DOHH2 (cell line): Measurements from ENCODE around the gene TBC1D22A.

Source experiments
- H3F3A ChIP-seq: fragments of 200-600 bp; sonication (generic), shearing (Covaris generic); 2 replicates; pipeline ENCODE4 v1.6.0; 2016; ENCODE audit warnings: antibody characterized with exemption, mild to moderate bottlenecking; ENCODE audit not compliant: control insufficient read depth, insufficient read depth
- H3K27ac ChIP-seq: fragments of 200-600 bp; sonication (generic); 2 replicates; pipeline ENCODE4 v1.5.1; 2014; ENCODE audit warnings: low read depth, mild to moderate bottlenecking, low read length, moderate library complexity
- H3K27me3 ChIP-seq: fragments of 200-600 bp; sonication (generic); 2 replicates; pipeline ENCODE4 v1.6.1; 2014; ENCODE audit warnings: mild to moderate bottlenecking, low read length, mixed read lengths; ENCODE audit not compliant: control insufficient read depth
- H3K36me3 ChIP-seq: fragments of 200-600 bp; sonication (generic); 2 replicates; pipeline ENCODE4 v1.6.1; 2014; ENCODE audit warnings: mild to moderate bottlenecking, low read length, moderate library complexity, mixed read lengths; ENCODE audit not compliant: control insufficient read depth
- H3K4me1 ChIP-seq: fragments of 200-600 bp; sonication (generic); 2 replicates; pipeline ENCODE4 v1.6.1; 2014; ENCODE audit warnings: mild to moderate bottlenecking, low read length, mixed read lengths; ENCODE audit not compliant: control insufficient read depth
- H3K4me2 ChIP-seq: fragments of 200-600 bp; sonication (generic); 2 replicates; pipeline ENCODE4 v1.6.0; 2014; ENCODE audit warnings: mild to moderate bottlenecking, low read length, moderate library complexity
- H3K4me3 ChIP-seq: fragments of 200-600 bp; sonication (generic); 2 replicates; pipeline ENCODE4 v1.5.1; 2014; ENCODE audit warnings: mild to moderate bottlenecking, low read length, mixed read lengths
- H3K79me2 ChIP-seq: fragments of 200-600 bp; sonication (generic); 2 replicates; pipeline ENCODE4 v1.6.1; 2014; ENCODE audit warnings: mild to moderate bottlenecking, low read length, mixed read lengths; ENCODE audit not compliant: control insufficient read depth
- H3K9me2 ChIP-seq: fragments of 200-600 bp; sonication (generic); replicated peaks from 2 replicates; pipeline ENCODE4 v1.6.1; 2014; ENCODE audit warnings: mild to moderate bottlenecking, low read length, mixed read lengths; ENCODE audit not compliant: control insufficient read depth
- H3K9me3 ChIP-seq: fragments of 200-600 bp; sonication (generic); 2 replicates; pipeline ENCODE4 v1.6.1; 2014; ENCODE audit warnings: antibody characterized with exemption, low read length, mixed read lengths; ENCODE audit not compliant: control insufficient read depth, insufficient read depth
- H4K20me1 ChIP-seq: fragments of 200-600 bp; sonication (generic); 2 replicates; pipeline ENCODE4 v1.6.0; 2014; ENCODE audit warnings: low read depth, mild to moderate bottlenecking, antibody characterized with exemption, low read length, moderate library complexity; ENCODE audit not compliant: control insufficient read depth, insufficient read depth
- EZH2phosphoT487 ChIP-seq: fragments of 200-600 bp; sonication (generic); IDR thresholded peaks from 2 replicates; pipeline ENCODE4 v1.6.1; 2017; ENCODE audit warnings: borderline replicate concordance, mild to moderate bottlenecking, antibody characterized with exemption, low read length, moderate library complexity, mixed read lengths
- TF ChIP-seq, protein P1 (sequence below): fragments of 200-600 bp; sonication (generic); IDR thresholded peaks from one replicate; pipeline ENCODE4 v1.5.1; 2014; ENCODE audit warnings: antibody characterized with exemption, mild to moderate bottlenecking, low read depth, low read length; ENCODE audit not compliant: poor library complexity, severe bottlenecking

The TBC1D22A gene

DNA sequence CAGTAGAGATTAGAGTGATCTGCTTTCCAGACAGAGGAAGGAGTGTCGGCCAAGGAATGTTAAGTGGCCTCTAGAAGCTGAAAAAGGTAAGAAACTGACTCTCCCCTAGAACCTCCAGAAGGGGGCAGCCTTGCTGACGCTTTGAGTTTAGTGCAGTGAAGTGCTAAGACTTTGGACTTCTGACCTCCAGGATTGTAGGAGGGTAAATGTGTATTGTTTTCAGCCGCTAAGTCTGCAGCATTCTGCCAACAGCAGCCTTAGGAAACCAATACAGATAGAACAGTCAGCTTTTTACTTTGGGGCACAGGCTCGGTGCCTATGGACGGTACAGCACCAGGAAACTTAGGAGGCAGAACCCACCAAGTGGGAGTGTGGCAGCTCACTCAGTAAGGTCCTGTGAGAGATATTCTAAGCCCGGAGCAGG lies 3.6 kb upstream of the TBC1D22A start:
- Histone ChIP-seq H3K9me3 (peaks cover 13% of the 10 kb centered on the region), H3K4me2 (peak overlapping the region; percentile 55), H3K27ac (no peak overlapping the region), H3K27me3 (no peaks in the 10 kb centered on the region), H3F3A (peaks cover 33% of the 10 kb centered on the region), H4K20me1 (peaks cover 4% of the 10 kb centered on the region; the same call in 1 of the 2 replicates), H3K36me3 (peaks cover 33% of the 10 kb centered on the region), H3K4me3 (no peak overlapping the region; the same call in 1 of the 2 replicates), H3K4me1 (peaks cover 40% of the 10 kb centered on the region), H3K79me2 (peaks cover 29% of the 10 kb centered on the region), H3K9me2 (no peaks in the 10 kb centered on the region)
- TF ChIP-seq, protein P1, sequence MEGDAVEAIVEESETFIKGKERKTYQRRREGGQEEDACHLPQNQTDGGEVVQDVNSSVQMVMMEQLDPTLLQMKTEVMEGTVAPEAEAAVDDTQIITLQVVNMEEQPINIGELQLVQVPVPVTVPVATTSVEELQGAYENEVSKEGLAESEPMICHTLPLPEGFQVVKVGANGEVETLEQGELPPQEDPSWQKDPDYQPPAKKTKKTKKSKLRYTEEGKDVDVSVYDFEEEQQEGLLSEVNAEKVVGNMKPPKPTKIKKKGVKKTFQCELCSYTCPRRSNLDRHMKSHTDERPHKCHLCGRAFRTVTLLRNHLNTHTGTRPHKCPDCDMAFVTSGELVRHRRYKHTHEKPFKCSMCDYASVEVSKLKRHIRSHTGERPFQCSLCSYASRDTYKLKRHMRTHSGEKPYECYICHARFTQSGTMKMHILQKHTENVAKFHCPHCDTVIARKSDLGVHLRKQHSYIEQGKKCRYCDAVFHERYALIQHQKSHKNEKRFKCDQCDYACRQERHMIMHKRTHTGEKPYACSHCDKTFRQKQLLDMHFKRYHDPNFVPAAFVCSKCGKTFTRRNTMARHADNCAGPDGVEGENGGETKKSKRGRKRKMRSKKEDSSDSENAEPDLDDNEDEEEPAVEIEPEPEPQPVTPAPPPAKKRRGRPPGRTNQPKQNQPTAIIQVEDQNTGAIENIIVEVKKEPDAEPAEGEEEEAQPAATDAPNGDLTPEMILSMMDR, result peak; percentile 86
- TF ChIP-seq EZH2phosphoT487, result no peak

- Histone ChIP-seq H3K27me3 (no peaks in the 10 kb centered on the region), H3K79me2 (peaks cover 51% of the 10 kb centered on the region), H3K9me3 (peaks cover 7% of the 10 kb centered on the region), H3K4me2 (peak overlapping the region; percentile 83), H3K27ac (0 out of 2 replicates have a peak overlapping the region, but pooled peaks have one; percentile 12), H3K9me2 (no peaks in the 10 kb centered on the region), H3K4me1 (peaks cover 52% of the 10 kb centered on the region), H3K4me3 (peak overlapping the region; percentile 91), H3K36me3 (peaks cover 47% of the 10 kb centered on the region), H3F3A (peaks cover 36% of the 10 kb centered on the region), H4K20me1 (peaks cover 4% of the 10 kb centered on the region; the same call in 1 of the 2 replicates)
- TF ChIP-seq EZH2phosphoT487, result no peak
Observed at GRCh38 chr22:46761017-46761416, 1.4 kb upstream of the TBC1D22A start.

DNA sequence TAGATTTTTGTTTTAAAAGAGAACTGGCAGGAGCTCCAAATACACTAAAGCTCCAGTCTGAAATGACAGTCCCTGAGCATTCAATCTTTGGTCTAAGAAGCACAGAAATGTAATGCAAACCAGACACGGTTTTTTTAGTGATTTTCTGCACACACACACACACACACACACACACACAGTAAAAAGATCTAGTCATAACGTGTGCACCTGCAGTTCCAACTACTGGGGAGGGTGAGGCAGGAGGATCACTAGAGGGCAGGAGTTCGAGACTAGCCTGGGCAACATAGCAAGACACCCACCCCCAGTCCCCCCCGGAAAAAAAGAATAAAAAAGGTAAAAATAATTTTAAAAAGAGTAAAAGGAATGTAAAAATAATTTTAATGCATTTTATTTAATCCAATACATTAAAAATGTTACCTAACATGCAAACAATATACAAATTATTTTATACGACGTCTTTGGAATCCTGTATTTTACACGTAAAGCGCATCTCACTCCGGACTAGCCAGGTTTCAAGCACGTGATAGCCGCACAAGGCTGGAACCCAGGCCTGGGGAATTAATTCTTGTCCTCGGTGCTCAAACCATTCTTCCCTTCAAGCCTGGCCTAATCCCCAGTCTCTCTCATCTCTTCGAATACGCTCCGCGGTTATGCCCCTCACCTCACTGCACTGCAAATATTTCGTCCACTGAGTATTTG lies 762 bp upstream of the TBC1D22A start:
- peak overlapping the region; percentile 94 for H3K27ac ChIP-seq
- no peaks in the 10 kb centered on the region for H3K9me2 ChIP-seq
- TF ChIP-seq, protein P1, result no peak
- no peak for TF ChIP-seq EZH2phosphoT487
- H3F3A ChIP-seq, result peaks cover 36% of the 10 kb centered on the region
- peak overlapping the region; percentile 83 for H3K4me2 ChIP-seq
- H3K4me3 ChIP-seq, result peak overlapping the region; percentile 91
- H4K20me1 ChIP-seq, result peaks cover 4% of the 10 kb centered on the region; the same call in 1 of the 2 replicates
- peaks cover under 1% of the 10 kb centered on the region for H3K9me3 ChIP-seq
- H3K4me1 ChIP-seq, result peaks cover 56% of the 10 kb centered on the region
- H3K27me3 ChIP-seq, result no peaks in the 10 kb centered on the region
- H3K36me3 ChIP-seq, result peaks cover 46% of the 10 kb centered on the region
- H3K79me2 ChIP-seq, result peaks cover 58% of the 10 kb centered on the region

DNA sequence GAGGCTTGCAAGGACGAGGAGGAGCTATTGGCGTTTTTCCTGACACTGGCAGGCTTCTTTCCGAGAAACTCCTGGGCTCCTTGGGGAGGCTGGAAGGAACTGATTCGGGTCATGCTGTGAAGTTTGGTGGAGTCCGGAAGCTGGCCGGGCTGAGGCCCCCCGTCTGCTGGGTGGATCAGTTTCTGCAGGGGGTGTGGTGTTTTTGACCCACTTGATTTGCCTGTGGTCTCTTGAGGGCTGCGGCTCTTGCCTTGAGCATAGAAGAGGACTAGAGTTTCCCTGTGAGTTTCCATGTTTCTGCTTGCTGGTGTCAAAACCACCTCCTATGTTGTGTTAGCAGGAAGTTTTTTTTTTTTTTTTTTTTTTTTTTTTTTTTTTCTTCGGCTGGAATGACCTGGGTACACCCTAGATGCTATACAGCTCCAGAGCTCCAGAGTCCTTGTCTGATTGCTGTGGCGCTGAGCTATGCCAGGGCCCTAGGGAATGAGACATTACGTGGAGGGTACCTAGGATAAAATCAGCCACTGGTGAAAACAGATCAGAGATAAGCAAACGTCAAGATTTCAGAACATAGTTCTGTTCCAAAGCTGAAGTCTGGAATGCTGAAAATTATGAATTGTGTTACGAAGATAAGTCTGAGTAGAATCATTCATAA lies 728 bp downstream of the TBC1D22A start:
- H3K9me2 ChIP-seq, result no peaks in the 10 kb centered on the region
- no peaks in the 10 kb centered on the region for H3K9me3 ChIP-seq
- TF ChIP-seq, protein P1, result no peak
- no peak for TF ChIP-seq EZH2phosphoT487
- peak overlapping the region; percentile 83 for H3K4me2 ChIP-seq
- H3F3A ChIP-seq, result peaks cover 49% of the 10 kb centered on the region
- peaks cover 4% of the 10 kb centered on the region; the same call in 1 of the 2 replicates for H4K20me1 ChIP-seq
- peaks cover 72% of the 10 kb centered on the region for H3K79me2 ChIP-seq
- H3K36me3 ChIP-seq, result peaks cover 57% of the 10 kb centered on the region
- H3K27ac ChIP-seq, result peak overlapping the region; percentile 94
- H3K4me3 ChIP-seq, result peak overlapping the region; percentile 91
- H3K4me1 ChIP-seq, result peaks cover 68% of the 10 kb centered on the region
- H3K27me3 ChIP-seq, result no peaks in the 10 kb centered on the region
